ENCODE results near the gene TBC1D16.
"Not testable (repeated sequence)": the region's sequence is repeated elsewhere in the genome, so short reads cannot be mapped to it uniquely, and the experiment has no call there.

TBC1D16 gene

DNA sequence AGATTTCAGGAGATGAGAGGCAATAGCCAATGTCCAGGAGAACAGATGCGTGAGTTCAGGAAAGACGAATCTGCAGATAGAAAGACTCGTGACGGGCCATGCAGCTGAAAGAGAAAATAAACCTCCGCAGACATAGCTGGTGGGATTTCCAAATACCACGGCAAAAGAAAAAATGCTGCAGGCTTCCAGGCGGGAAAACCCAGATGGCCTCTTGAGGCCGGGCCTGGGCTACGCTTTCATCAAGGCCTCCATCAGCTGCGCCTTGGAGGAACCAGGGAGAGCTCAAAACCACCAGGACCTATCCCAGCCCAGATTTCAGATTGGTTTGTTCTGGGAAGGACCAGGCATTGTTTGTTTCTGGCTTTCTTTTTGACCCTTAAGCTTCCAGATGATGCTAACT is 17.4 kb upstream of the TBC1D16 start:
- peak; percentile 36 for DNase-seq

DNA sequence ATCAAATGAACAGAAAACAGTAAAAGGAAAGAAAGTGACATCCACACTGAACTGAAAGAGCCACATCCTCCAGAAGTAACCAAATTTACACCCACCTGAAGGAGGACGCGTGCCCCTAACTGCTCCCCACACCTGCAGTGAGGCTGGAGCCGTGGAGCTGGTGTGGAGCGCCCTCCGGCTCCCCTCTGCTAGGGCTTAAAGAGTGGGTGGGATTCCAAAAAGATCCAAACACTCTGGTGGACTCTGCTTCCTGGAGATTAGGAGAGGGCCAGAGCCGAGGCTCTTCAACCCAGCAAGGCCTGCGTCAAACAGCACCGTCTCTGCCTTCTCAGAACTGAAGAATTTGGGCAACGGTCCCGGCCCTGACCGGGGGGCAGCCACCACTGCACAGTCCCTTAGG is 16.0 kb upstream of the TBC1D16 start:
- DNase-seq, result no peak

DNA sequence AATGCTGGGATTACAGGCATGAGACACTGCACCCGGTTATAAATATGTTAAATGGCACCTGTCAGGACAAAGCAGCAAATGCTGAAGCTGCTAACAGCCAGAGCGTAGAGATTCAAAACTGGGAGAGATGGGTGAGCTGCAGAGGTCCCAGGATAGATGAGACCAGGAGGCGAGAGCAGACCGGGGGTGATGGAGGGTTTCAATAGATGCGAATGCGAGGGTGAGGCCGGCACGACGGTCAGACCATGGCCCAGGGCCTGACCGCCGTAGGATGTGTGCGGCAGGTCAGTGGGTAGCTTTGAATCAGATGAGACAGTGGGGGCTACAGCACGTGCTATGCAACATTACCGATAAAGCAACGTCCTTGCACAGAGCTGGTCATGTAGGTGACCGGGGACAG is 15.0 kb upstream of the TBC1D16 start:
- DNase-seq, result no peak

DNA sequence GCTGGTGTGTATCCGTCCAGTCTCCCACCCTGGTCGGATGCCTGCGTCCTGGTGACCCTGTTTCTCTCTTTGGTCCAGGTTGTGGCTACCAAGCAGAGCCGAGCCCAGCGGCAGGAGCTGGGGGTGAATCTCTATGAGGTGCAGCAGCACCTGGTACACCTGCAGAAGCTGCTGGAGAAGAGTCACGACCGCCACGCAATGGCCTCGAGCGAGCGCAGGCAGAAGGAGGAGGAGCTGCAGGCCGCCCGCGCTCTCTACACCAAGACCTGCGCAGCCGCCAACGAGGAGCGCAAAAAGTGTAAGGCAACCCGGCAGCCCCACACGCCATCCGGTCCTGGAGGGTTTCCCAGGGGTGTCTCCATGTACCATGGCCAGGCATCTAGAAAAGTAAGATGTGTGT is 14.3 kb upstream of the TBC1D16 start:
- no peak for DNase-seq

DNA sequence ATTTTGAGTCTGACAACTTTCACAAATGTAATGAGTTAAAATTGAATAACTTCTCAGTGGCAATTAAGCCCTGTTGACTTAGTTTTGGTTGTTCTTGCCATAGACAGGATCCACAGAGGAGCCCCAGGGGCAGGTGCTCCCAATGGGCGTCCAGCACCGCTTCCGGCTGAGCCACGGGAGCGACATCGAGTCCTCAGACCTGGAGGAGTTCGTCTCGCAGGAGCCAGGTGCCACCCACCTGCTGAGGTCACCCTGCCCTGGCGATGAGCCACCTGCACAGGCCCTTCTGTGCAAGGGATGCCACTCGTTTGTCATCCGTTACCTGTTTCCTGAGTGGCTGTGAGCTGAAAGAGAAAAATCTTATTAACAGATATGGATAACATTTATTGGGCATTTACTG is 11.5 kb upstream of the TBC1D16 start:
- DNase-seq, result no peak

DNA sequence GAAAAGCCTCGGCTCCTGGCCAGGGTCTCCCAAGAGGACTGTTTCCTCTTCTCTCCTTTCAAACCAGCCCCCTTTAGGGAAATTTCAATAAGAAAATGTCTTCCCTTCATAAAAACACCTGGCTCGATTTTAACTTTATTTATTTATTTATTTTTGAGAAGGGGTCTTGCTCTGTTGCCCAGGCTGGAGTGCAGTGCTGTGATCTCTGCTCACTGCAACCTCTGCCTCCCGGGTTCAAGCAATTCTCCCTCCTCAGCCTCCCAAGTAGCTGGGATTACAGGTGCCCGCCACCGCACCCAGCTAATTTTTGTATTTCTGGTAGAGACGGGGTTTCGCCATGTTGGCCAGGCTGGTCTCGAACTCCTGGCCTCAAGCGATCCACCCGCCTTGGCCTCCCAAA is 11.0 kb upstream of the TBC1D16 start:
- DNase-seq, result not testable (repeated sequence)

DNA sequence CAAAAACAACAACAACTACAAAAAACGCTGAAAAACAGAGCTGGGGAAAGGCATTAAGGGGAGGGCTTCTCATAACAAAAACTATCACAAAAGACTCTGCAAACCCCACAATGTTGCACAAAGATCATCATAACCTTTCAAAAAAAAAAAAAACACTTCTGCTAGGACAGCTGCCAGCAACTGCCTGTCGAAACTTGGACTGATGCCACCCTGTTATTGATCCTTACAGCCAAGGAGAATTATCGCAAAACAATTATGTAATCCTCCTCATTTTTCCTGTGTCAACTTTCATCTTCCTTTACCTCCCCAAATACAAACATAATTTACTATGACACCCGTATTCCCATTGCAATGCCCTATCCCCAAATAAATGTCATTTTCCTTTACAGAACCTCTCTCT is 10.0 kb upstream of the TBC1D16 start:
- DNase-seq, result no peak

DNA sequence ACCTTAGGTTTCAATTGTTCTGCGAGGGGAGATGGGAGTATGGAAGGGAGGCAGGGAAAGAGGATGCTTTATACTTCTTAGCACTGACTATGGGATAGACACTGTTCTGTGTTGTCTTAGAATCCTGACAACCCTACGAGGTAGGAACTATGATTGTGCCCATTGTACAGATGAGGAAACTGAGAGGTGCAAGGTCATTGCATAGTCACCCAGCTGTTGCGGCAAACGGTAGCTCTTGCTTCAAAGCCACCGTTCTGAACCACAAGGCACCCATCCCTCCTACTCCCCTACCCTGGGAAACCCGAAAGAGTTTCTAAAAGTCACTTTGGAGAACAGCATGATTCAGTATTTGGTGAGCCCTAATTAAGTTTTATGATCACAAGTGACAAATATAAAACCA is 8.3 kb upstream of the TBC1D16 start:
- no peak for DNase-seq

DNA sequence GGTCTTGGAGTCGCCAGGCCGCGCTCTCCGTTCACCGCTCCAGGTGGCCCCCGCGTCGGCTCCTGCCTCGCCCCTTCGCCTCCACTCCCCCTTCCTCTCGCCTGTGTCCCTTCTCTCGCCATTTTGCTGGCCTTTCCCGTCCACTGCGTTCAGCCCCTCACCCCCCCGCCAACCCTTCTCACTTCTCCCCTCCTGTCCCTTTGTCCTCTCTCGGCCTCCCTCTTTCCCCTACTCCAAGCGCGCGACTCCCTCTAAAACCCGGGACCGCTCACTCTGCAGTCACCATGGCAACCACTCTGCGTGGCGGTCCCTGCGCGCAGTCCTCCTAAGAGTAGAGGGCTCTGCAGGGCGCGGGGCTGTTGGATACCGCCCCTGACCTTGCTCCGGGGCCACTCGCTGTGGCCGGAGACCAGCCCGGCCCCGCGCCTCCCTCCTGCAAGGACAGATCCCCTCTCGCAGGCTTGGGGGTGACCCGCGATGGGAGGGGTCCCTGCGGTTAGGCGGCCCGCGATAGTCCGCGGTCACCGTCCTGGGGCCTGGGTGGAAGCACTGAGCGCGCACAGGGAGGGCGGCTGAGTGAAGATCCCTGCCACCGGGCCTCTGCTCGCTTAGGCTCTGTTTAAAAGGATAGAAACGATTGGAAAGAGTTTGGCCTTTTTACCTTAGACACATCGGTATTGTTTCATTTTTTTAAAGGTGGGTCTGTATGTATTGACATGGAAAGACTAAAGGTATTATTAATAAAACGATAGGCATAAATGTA is 1.2 kb upstream of the TBC1D16 start:
- DNase-seq, result peak; percentile 31

DNA sequence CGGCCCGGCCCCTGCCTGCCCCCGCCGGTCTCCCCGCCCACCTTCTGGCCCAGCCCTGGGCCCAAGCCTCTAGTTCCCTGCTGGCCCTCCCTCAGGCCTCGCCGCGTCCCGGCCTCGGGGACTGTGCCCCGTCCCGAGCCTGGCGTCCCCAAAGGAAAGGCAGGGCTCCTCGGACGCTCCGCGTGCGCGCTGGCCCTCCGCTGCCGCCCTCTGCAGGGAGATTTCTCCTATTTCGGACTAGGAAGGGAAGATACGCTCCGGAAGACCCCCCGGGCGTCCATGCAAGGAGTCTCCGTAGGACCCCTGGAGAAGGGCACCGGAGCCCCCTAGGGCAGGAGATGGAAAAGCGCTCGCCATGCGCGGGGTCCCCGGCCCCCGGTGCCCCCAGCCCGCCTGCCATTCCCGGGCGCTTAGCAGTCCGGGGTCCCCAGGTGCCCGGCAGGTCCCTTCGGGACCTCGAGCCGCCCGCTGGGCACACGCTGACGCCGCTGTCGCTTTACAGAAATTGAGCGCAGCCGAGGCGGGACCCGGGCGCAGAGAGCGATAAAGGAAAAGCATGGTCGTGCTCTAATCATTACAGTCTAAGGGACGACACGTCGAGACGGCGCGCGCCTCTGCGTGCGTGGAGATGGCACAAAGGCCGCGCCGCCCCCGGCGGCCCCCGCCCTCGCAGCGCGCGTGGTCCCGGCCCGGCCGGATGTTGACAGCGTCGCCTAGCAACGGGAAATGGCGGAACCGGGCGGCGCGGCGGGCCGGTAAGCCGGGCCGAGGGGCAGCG is 454 bp upstream of the TBC1D16 start, which contains the start of gene CCDC40:
Gene CCDC40 (plus strand): TSS at position 706 of the 778 bp plus-strand sequence. CDS start 21 bp downstream, at position 727.
- DNase-seq, result peak; percentile 75

DNA sequence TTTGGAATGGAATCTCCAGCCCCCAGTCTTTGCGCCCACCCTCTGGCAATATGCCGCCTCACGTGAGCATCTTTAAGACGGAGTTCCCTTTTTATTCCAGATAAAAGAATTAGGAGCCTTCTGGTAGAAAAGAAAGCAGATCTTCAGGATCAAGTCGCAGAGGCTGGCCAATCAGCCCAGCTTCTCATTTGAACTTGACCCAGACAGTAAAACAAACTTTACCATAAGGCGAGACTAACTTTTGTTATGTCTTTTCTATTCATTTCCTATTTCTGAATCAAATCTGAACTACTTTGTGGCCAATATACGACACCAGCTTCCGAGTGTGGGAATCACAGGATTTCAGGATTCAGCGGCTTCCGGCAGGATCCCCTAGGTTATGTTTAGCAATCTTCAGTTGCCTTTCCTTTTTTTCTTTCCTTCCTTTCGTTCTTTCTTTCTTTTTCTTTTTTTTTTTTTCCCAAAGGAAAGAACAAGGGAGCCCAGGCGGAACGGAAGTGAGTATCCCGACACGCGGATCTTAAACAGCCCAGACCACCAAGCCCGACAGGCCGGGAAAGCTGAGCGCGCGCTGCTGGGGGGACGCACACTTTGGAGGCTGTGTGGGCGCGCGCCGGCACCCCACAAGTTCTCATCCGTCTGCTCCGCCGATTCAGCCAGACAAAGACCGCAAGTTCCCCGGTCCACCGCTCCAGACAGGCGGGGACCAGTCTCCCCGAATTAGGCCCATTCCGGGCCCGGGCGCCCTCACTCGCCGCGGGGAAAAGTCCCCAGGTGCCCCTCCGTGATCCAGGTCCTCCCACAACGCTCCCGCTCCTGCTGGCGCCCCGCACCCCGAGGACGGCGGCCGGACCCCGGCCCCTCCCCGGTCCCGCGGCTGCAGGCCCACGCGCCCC is 633 bp downstream of the TBC1D16 start:
- peak; percentile 33 for DNase-seq

DNA sequence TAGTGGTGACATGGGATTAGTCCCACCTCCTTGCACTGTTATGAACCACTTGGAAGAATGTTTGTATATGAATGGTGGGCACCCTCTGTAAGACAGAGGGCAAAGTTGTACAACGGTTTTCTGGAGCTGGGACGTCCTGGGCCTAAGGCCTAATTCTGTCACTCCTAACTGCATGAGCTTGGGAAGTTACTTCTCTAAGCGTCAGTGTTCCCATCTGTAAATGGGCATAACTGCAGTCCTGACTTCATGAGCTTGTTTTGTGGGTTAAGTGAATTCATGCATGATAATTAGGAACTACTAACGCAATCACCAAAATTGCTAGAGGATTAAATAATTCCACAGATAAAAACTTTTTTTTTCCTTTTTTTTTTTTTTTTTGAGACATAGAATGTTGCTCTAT is 1.8 kb downstream of the TBC1D16 start:
- no peak for DNase-seq

DNA sequence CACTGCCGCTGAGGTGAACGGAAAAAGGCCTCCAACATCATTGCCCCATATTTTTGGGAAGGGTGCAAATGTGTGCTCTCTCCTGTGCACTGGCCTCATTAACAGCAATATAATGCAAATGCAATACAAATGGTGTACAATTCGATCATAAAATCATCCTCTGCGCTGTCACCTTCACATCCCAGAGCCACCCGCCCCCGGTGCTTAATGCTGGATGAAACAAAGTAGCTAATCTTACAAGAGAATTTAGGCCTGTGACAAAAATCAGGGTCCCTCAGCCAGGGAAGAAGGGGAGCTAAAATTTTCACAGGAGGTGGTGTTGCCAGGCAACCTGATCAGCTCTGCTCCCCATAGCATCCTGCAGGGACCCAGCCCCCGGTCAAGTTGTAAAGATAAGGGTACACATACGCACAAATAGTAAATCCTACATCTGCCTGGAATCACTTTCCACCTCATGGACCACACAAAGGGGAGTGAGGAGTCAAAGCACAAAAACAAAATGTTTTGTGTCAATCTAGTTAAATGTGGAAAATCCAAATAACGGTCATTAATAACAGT is 3.0 kb downstream of the TBC1D16 start:
- DNase-seq, result no peak

DNA sequence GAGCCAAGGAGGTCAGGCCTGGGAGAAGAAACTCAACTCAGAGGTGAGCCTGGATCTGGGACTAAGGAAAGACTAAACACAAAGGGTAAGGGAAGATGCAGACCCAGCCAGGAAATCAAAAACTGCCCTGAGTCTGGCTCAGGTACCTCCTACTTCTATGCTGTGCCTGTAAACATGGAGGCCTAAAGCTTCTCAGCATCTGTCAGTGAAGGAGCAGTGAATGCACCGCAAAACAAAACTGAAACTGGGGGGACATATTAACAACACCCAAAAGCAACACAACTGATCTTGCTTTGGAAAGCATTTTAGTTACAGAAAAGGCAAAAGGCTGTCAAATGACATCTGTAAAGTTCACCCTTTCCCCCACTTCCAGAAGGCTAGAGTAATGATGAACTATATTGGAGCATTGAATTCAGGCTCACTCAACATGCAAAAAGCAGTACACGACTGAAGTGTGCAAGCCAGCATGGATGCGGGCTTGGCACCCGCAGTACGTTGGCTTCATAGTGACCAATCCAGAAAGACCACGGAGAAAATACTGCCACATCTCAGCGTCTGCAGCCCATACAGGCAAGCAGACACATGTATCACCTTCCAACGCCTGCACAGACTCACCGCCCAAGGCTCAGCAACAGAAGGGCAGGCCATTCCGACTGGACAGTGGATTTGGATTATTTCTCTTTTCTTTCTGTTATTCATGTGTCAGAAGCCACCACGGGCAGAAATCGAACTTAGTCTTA is 3.8 kb downstream of the TBC1D16 start:
- DNase-seq, result no peak

DNA sequence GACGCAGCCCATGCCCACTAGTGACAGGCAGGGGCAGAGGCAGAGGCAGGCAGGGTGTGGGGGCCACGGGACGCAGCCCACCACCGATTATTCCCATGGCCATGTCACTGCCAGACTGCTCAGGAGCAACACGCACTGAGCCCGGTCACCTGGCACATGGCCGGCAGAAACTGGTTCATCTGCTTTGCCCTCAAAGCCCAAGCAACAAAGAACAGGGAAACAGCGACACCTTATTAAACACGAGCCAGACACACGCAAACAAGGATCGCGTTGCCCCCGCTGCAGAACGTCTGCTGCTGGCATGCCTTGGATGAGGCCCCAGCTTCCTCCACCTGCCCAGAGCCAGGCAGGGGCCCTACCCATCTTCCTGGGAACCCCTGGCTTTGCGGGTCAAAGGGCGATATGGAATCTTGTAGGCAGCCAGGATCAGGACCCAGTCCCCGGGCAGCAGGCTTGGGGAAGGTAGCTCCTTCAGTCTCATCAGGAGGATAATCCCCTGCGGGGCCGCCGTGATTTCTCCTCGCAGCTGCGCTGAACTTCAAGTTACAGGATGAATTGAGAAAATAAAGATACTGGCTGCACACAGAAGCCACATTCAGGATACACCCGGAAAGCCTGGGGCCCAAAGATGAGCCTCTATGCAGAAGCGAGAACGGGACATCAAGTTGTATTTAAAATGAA is 4.8 kb downstream of the TBC1D16 start:
- DNase-seq, result no peak

DNA sequence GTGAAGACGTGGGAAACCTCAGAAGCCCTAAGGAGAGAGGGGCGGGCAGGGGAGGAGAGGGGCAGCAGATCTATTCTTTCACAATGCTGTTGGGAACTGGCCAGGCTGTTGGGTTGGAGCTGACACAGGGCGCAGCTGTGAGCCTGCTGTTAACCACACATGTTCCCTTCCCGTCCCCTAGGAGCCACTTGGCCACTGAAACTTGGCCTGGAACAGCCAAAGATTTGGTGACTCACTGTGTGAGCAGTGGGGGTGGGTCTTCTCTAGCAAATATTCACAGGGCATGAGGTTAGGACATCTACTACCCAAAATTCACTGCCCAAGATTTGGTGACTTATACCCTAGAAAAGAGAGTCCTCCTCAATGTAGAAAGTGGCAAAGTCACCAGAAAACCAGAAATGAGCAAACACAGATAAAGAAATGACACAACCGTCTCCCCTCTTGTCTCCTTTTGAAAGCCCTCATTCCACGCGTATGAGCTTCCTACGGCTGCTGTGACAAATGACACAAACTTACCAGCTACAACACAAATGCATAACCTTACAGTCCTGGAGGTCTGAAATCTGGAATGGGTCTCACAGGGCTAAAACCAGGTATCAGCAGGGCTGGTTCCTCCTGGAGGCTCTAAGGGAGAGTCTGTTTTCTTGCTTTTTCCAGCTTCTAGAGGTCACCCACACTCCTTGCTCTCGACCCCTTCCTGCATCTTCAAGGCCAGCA is 6.3 kb downstream of the TBC1D16 start:
- peak; percentile 77 for DNase-seq

DNA sequence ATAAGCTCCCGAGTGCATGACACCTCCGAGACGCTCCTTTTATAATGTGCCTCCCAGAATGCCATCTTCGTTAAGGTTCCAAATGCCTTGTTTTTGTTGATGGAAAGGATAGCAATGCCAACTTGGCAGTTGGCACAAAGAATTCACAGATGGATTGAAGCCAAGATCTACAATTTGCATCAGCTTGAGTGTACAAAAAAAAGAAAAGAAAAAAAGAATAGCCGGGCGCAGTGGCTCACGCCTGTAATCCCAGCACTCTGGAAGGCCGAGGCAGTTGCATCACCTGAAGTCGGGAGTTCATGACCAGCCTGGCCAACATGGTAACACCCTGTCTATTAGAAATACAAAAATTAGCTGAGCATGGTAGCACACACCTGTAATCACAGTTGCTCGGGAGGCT is 7.6 kb downstream of the TBC1D16 start:
- no peak for DNase-seq

DNA sequence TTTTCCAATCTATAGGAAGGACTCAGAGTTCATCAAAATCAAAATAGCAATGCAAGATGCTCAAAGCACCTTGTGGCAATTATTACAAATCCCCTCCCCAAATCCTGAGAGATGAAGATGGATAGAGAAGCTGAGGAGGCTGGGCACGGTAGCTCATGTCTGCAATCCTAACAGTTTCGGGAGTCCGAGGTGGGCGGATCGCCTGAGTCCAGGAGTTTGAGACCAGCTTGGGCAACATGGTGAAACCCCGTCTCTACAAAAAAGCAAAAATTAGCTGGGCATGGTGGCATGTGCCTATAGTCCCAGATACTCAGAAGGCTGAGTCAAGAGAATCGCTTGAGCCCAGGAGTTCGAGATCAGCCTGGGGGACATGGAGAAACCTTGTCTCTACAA is 8.6 kb downstream of the TBC1D16 start:
- DNase-seq, result no peak

DNA sequence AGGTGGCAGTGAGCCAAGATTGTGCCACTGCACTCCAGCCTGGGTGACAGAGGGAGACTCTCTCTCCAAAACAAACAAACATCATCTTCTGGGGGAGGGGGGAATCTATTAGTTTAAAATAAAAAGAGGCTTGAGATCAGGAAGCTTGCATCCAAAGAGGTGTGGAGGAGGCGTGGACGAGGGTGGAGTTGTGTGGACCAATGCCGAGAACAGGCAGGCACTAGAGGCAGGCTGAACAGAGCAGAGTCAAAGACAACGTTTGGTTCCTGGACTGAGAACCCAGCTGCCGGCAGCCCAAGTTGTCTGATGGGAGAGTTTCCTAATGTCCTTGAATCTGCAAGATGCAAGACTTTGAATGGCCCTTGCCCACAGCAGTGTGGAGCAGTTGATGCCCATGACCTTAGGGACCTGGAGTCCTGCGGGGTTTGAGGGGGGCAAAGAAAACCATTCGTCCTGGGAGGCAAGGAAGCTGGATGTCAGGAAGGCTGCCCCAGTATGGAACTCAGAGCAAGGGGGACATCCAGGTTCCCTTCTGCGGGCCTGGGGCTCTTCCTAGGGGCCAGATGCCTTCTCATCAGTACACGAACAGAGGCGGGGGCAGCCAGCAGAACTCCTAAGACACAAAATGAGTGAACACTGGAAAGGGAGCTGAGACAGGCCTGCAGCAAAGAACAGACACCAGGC is 9.2 kb downstream of the TBC1D16 start:
- no peak for DNase-seq

DNA sequence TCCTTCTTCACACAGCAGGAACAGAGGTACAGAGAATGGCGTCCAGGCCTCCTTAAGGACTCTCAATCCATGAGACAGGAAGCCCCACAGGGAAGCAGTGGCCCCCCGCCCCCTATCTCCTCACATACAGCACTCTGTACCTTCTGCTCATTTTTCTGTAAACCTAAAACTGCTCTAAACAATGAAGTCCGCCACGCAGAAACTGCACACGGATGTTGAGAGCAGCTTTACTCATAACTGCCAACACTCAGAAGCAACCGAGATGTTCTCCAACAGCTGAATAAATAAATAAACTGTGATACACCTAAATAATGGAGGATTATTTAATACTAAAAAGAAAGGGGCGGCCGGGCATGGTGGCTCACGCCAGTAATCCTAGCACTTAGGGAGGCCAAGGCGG is 9.9 kb downstream of the TBC1D16 start:
- no peak for DNase-seq

Measured in fibroblast of skin of abdomen (primary cell).